Measurements from ENCODE around the gene SLIT3. TPM values are rescaled to one million over a fixed set of nuclear protein-coding genes. Genes with fewer than 3 reads are reported as not detected.

SLIT3 gene
- total RNA-seq (10 to 100 TPM in 4 of 5 donors, 1 to 10 TPM in 1; 3.2 to 24.5 (median 14.3) TPM), polyA plus RNA-seq (1 to 10 TPM; 1.2 to 1.7 (median 1.6) TPM)
- long read RNA-seq, donor 1, result 0 reads
- long read RNA-seq, donor 2, result 0 reads
- long read RNA-seq, donor 3, result 0 reads
- long read RNA-seq, donor 4, result 0 reads
- long read RNA-seq, donor 5, result 0 reads
- long read RNA-seq, donor 6, result 0 reads
- long read RNA-seq, donor 7, result 0 reads
- long read RNA-seq, donor 8, result 0 reads
- long read RNA-seq, donor 9, result 0 reads
- long read RNA-seq, donor 10, result 0 reads

DNA sequence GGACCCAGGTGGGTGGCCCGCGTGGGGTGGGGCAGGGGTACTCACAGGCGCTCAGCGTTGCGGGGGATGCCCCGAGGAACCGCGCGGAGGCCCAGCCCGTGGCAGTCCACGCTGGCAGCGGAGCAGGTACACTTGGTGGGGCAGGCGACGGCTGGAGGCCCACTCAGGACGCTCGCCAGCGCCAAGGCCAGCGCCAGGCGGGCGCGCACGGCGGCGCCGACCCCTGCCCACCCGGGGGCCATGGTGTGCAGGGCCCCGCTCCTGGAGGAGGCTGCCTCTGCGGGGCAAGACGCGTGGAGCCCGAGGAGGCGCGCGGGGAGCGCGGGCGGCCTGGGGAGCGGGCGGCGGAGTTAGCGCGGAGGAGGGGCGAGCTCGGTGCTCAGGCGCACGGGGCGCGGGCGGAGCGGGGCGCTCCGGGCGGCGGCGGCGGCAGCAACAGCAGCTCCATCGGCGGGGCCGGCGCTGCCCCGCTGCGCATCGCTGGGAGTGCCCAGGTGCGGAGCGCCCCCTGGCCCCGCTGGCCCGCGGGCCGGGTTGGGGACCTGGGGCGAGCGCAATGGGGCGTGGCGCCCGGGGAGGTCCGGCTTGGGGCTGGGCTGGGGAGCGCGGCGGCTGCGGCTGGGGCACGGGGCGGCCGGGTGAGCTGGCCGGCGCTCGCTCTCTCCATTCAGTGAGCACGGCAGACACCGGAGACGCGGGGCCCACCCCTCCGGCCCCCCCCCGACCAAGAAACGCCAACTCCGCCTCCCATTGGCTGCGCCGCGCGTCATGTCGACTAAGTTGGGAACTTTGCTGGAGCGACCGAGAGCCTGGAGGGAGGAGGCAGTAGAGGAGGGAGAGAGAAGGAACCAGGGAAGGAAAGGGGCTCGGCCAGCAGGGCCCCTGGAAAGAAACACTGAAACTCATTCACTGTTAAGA lies at the start of gene SLIT3:
Gene SLIT3 (minus strand): TSS at position 672 of the 918 bp plus-strand sequence. CDS start 430 bp downstream, at position 242.
- 0 to 3% (median 2%) methylated on average over 9 to 101 of the region's 101 CpGs for WGBS, 5 donors
- intact Hi-C loops (cut with DNase I; ENCODE audit: low total_unique reads), result loop anchor here (5.0 to 10.0 kb wide), 2 partner anchors 313 to 616 kb away; no protein-coding TSS in a partner anchor
- peaks cover 0 to 65% (median 12%) of the 10 kb centered on the region in 3 donors for H3K27me3 ChIP-seq
- H3K36me3 ChIP-seq, result no peaks in the 10 kb centered on the region
- peak within 1 kb of the TSS; percentile 54 to 57 (median 54) for H3K4me3 ChIP-seq
- no peaks in the 10 kb centered on the region for H3K9me3 ChIP-seq
- H3K4me1 ChIP-seq, result peaks cover 7 to 58% (median 33%) of the 10 kb centered on the region in 4 donors
- peak; percentile 67 to 92 for DNase-seq
- peak within 1 kb of the TSS; percentile 22 to 74 (median 65) for H3K27ac ChIP-seq
- TF ChIP-seq EP300 (IDR thresholded peaks at IDR 0.05) (no peak), POLR2AphosphoS5 (IDR thresholded peaks at IDR 0.05) (no peak)
- TF ChIP-seq, protein P1, sequence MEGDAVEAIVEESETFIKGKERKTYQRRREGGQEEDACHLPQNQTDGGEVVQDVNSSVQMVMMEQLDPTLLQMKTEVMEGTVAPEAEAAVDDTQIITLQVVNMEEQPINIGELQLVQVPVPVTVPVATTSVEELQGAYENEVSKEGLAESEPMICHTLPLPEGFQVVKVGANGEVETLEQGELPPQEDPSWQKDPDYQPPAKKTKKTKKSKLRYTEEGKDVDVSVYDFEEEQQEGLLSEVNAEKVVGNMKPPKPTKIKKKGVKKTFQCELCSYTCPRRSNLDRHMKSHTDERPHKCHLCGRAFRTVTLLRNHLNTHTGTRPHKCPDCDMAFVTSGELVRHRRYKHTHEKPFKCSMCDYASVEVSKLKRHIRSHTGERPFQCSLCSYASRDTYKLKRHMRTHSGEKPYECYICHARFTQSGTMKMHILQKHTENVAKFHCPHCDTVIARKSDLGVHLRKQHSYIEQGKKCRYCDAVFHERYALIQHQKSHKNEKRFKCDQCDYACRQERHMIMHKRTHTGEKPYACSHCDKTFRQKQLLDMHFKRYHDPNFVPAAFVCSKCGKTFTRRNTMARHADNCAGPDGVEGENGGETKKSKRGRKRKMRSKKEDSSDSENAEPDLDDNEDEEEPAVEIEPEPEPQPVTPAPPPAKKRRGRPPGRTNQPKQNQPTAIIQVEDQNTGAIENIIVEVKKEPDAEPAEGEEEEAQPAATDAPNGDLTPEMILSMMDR (IDR thresholded peaks at IDR 0.05), result peak in 1 of 7 experiments; percentile 6

DNA sequence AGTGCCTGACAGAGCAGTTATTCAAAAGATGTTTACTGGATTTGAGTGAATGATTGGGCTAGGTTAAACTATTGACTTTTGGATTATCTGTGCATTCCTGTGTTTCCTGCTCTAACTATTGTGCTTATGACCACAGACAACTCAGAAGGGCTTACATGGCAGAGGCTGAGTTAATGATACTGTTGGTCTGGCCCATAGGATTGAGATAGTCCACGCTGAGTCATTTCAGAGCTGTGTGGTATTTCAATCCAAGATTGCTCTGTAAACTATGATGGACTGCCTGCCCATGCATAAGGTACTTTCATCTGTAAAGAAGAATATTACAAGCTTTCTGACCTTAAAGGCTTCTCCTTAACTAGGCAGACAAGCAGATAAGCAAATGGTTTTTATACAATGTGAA lies 49.1 kb upstream of the SLIT3 start:
- no peak for DNase-seq
- WGBS, 5 donors, result 53 to 63% (median 56%) methylated on average over 1 of the region's 1 CpG
- Histone ChIP-seq H3K4me3 (no peak overlapping the region), H3K4me1 (peaks cover 0 to 5% (median 0%) of the 10 kb centered on the region in 4 donors), H3K27ac (no peak overlapping the region), H3K27me3 (no peaks in the 10 kb centered on the region), H3K36me3 (no peaks in the 10 kb centered on the region), H3K9me3 (no peaks in the 10 kb centered on the region)
- TF ChIP-seq EP300 (IDR thresholded peaks at IDR 0.05), result no peak
- TF ChIP-seq POLR2A (IDR thresholded peaks at IDR 0.05), result no peak
- TF ChIP-seq, protein P1 (IDR thresholded peaks at IDR 0.05), result no peak
- intact Hi-C loops (cut with DNase I; ENCODE audit: low total_unique reads), result no loop called here

DNA sequence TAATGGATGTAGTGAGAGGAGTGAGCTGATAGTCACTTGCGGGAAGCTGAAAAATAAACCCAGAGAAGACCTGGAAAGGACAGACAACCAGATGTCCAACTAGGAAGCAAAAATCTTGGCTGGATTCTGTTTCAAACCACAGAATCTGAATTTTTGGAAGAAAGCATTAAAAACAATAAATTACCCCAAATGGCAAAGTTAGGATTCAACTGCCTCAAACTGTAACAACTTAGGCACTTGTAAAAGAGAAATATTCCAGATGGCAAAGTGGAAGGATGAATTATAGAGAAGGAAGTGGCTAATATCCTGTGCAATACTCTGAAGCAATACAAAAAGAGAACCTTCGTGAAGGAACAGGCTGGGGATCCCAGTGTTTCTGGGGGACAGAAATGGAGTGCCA lies 46.8 kb upstream of the SLIT3 start:
- no peaks in the 10 kb centered on the region for H3K36me3 ChIP-seq
- H3K27me3 ChIP-seq, result no peaks in the 10 kb centered on the region
- no peak for TF ChIP-seq EP300 (IDR thresholded peaks at IDR 0.05)
- TF ChIP-seq POLR2AphosphoS5 (IDR thresholded peaks at IDR 0.05), result no peak
- no peak for TF ChIP-seq POLR2A (IDR thresholded peaks at IDR 0.05)
- TF ChIP-seq, protein P1 (IDR thresholded peaks at IDR 0.05), result no peak
- DNase-seq, result no peak
- peak overlapping the region in 1 of 5 donors; percentile 58 for H3K27ac ChIP-seq
- peaks cover 0 to 5% (median 0%) of the 10 kb centered on the region in 4 donors for H3K4me1 ChIP-seq
- intact Hi-C loops (cut with DNase I; ENCODE audit: low total_unique reads), result no loop called here
- H3K4me3 ChIP-seq, result no peak overlapping the region
- no peaks in the 10 kb centered on the region for H3K9me3 ChIP-seq
- WGBS, 5 donors, result 61 to 72% (median 66%) methylated on average over 2 of the region's 2 CpGs

DNA sequence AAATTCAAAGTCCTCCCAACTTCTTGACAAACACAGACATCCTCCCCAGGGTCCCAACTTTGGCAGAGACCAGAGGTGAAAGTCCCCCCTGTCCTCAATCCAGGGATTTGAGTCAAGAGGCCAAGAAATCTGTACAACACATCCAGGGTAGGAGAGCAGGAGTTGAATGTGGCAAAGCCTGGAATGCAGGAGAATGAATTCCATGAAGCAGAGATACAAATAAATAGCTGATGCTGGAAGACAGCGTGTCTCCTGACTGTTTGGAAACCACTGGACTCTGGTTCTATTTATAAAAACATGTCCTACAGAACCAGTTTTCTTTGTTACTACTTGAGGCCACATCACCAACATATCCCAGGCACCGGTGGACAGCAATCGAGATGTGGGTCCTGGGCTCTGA lies 43.7 kb upstream of the SLIT3 start:
- no peak for DNase-seq
- intact Hi-C loops (cut with DNase I; ENCODE audit: low total_unique reads), result no loop called here
- H3K4me3 ChIP-seq, result no peak overlapping the region
- H3K36me3 ChIP-seq, result no peaks in the 10 kb centered on the region
- no peaks in the 10 kb centered on the region for H3K9me3 ChIP-seq
- no peaks in the 10 kb centered on the region for H3K27me3 ChIP-seq
- TF ChIP-seq POLR2AphosphoS5 (IDR thresholded peaks at IDR 0.05) (no peak), EP300 (IDR thresholded peaks at IDR 0.05) (no peak), POLR2A (IDR thresholded peaks at IDR 0.05) (no peak)
- TF ChIP-seq, protein P1 (IDR thresholded peaks at IDR 0.05), result no peak
- no peak overlapping the region for H3K27ac ChIP-seq
- H3K4me1 ChIP-seq, result no peaks in the 10 kb centered on the region
- 62 to 76% (median 71%) methylated on average over 3 of the region's 3 CpGs for WGBS, 5 donors

All from stomach (tissue), 19 donors.